ENCODE data around the gene TRPC3.

TRPC3 gene

DNA sequence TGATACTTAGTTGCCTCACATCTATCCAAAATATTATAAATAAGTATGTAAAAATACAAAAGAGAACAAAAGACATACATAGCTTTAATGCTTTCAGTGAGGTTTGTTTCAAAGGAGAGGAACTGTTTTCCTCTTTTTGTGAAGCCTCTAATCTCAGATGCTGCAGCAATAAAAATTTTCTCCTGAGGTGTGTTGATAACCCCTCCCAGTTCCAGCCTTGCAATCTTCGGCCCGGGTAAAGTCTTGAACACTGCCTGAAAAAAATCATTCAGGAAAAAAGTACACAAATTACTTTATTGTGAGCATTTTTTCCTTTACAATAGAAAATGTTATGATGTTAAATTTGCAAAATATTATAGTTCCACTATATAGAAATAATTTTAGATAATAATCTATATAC lies 90.4 kb downstream of the TRPC3 start:
- no peaks in the 10 kb centered on the region for H3K4me1 ChIP-seq (ENCODE audit: control insufficient read depth, insufficient read depth, low read length)
- H3K27ac ChIP-seq (ENCODE audit: extremely low read depth, low read depth, low read length): no peak overlapping the region
- no peak overlapping the region for H3K4me3 ChIP-seq (ENCODE audit: low read depth, low read length)
- peaks cover 10 to 61% of the 10 kb centered on the region in 2 experiments; a peak in 2 of 3 replicates for H3K36me3 ChIP-seq (ENCODE audit: control insufficient read depth in 2 of 2, insufficient read depth in 1 of 2, low read length in 2 of 2)
- no peaks in the 10 kb centered on the region for H3K9me3 ChIP-seq (ENCODE audit: control insufficient read depth, insufficient read depth, low read depth, low read length)
- TF ChIP-seq MZF1 (tag by site-specific recombination; IDR thresholded peaks at IDR 0.05; ENCODE audit: borderline replicate concordance) (no peak), SP3 (tag by site-specific recombination; IDR thresholded peaks at IDR 0.05) (no peak)
- TF ChIP-seq, protein P1, sequence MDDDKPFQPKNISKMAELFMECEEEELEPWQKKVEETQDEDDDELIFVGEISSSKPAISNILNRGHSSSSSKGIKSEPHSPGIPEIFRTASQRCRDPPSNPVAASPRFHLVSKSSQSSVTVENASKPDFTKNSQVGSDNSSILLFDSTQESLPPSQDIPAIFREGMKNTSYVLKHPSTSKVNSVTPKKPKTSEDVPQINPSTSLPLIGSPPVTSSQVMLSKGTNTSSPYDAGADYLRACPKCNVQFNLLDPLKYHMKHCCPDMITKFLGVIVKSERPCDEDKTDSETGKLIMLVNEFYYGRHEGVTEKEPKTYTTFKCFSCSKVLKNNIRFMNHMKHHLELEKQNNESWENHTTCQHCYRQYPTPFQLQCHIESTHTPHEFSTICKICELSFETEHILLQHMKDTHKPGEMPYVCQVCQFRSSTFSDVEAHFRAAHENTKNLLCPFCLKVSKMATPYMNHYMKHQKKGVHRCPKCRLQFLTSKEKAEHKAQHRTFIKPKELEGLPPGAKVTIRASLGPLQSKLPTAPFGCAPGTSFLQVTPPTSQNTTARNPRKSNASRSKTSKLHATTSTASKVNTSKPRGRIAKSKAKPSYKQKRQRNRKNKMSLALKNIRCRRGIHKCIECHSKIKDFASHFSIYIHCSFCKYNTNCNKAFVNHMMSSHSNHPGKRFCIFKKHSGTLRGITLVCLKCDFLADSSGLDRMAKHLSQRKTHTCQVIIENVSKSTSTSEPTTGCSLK (tag by site-specific recombination; IDR thresholded peaks at IDR 0.05): no peak
- ChIA-PET POLR2A (no interaction called here), CTCF (no interaction called here)

DNA sequence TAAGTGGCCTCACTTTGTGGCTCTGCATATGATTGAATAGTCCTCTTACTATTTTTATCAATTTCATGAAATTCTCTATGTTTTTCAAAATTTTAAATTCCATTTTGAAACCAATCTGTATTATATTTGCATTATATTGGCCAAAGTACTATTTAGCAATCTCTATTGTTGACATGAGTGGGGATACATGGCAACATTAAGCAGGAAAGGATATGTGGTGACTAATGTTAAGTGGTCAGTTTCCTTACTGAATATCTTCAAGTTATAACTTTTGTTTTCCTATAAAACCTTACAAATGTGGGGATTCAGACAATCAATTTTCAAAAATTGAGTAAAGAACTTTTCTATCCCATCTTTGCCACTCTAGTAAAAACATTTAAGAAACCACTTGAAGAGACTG lies 91.7 kb downstream of the TRPC3 start:
- Histone ChIP-seq H3K36me3 (ENCODE audit: control insufficient read depth in 2 of 2, insufficient read depth in 1 of 2, low read length in 2 of 2) (peaks cover 7 to 58% of the 10 kb centered on the region in 2 experiments; a peak in 2 of 3 replicates), H3K4me1 (ENCODE audit: control insufficient read depth, insufficient read depth, low read length) (no peaks in the 10 kb centered on the region), H3K27ac (ENCODE audit: extremely low read depth, low read depth, low read length) (no peak overlapping the region), H3K4me3 (ENCODE audit: low read depth, low read length) (no peak overlapping the region), H3K9me3 (ENCODE audit: control insufficient read depth, insufficient read depth, low read depth, low read length) (no peaks in the 10 kb centered on the region)
- CTCF ChIA-PET: no interaction called here
- TF ChIP-seq SCRT2 (tag by site-specific recombination; IDR thresholded peaks at IDR 0.05) (no peak), ZNF529 (tag by site-specific recombination; IDR thresholded peaks at IDR 0.05; ENCODE audit: insufficient replicate concordance) (no peak), ZNF623 (tag by site-specific recombination; IDR thresholded peaks at IDR 0.05) (no peak), ZFP3 (tag by site-specific recombination; IDR thresholded peaks at IDR 0.05; ENCODE audit: low read depth) (no peak), FEZF1 (tag by site-specific recombination; IDR thresholded peaks at IDR 0.05) (no peak), ZNF521 (tag by site-specific recombination; IDR thresholded peaks at IDR 0.05) (no peak), ZNF785 (tag by site-specific recombination; IDR thresholded peaks at IDR 0.05) (no peak), ZNF112 (tag by site-specific recombination; IDR thresholded peaks at IDR 0.05) (no peak), SCRT1 (tag by site-specific recombination; IDR thresholded peaks at IDR 0.05; ENCODE audit: borderline replicate concordance) (no peak), ZNF76 (tag by site-specific recombination; IDR thresholded peaks at IDR 0.05; ENCODE audit: borderline replicate concordance, low read depth) (no peak), ZNF354C (tag by site-specific recombination; IDR thresholded peaks at IDR 0.05; ENCODE audit: borderline replicate concordance, low read depth) (no peak), ZNF274 (IDR thresholded peaks at IDR 0.05; ENCODE audit: low read length) (no peak), ZNF274 (tag by site-specific recombination; IDR thresholded peaks at IDR 0.05; ENCODE audit: borderline replicate concordance) (no peak), ZNF341 (tag by site-specific recombination; IDR thresholded peaks at IDR 0.05; ENCODE audit: low read depth) (no peak), KLF1 (tag by site-specific recombination; IDR thresholded peaks at IDR 0.05) (no peak), ZNF514 (tag by site-specific recombination; IDR thresholded peaks at IDR 0.05) (no peak), ZNF248 (tag by site-specific recombination; IDR thresholded peaks at IDR 0.05) (no peak)
- TF ChIP-seq, protein P2, sequence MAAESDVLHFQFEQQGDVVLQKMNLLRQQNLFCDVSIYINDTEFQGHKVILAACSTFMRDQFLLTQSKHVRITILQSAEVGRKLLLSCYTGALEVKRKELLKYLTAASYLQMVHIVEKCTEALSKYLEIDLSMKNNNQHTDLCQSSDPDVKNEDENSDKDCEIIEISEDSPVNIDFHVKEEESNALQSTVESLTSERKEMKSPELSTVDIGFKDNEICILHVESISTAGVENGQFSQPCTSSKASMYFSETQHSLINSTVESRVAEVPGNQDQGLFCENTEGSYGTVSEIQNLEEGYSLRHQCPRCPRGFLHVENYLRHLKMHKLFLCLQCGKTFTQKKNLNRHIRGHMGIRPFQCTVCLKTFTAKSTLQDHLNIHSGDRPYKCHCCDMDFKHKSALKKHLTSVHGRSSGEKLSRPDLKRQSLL (tag by site-specific recombination; IDR thresholded peaks at IDR 0.05): no peak
- TF ChIP-seq, protein P3, sequence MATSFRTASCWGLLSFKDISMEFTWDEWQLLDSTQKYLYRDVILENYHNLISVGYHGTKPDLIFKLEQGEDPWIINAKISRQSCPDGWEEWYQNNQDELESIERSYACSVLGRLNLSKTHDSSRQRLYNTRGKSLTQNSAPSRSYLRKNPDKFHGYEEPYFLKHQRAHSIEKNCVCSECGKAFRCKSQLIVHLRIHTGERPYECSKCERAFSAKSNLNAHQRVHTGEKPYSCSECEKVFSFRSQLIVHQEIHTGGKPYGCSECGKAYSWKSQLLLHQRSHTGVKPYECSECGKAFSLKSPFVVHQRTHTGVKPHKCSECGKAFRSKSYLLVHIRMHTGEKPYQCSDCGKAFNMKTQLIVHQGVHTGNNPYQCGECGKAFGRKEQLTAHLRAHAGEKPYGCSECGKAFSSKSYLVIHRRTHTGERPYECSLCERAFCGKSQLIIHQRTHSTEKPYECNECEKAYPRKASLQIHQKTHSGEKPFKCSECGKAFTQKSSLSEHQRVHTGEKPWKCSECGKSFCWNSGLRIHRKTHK (tag by site-specific recombination; IDR thresholded peaks at IDR 0.05): no peak
- TF ChIP-seq, protein P4, sequence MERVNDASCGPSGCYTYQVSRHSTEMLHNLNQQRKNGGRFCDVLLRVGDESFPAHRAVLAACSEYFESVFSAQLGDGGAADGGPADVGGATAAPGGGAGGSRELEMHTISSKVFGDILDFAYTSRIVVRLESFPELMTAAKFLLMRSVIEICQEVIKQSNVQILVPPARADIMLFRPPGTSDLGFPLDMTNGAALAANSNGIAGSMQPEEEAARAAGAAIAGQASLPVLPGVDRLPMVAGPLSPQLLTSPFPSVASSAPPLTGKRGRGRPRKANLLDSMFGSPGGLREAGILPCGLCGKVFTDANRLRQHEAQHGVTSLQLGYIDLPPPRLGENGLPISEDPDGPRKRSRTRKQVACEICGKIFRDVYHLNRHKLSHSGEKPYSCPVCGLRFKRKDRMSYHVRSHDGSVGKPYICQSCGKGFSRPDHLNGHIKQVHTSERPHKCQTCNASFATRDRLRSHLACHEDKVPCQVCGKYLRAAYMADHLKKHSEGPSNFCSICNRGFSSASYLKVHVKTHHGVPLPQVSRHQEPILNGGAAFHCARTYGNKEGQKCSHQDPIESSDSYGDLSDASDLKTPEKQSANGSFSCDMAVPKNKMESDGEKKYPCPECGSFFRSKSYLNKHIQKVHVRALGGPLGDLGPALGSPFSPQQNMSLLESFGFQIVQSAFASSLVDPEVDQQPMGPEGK (tag by site-specific recombination; IDR thresholded peaks at IDR 0.05): no peak
- POLR2A ChIA-PET: no interaction called here
